PC-3 (cell line): ENCODE data around the gene TXNDC16.

ENCODE experiments used
- EZH2 ChIP-seq: fragments of 300-600 bp; sonication (generic); IDR thresholded peaks from one replicate; pipeline ENCODE4 v1.6.1; 2017; ENCODE audit warnings: antibody characterized with exemption, mild to moderate bottlenecking, low read length; ENCODE audit not compliant: unreplicated experiment
- TF ChIP-seq, protein P1 (sequence below): fragments of 300-600 bp; sonication (generic); conservative IDR thresholded peaks from 2 replicates; pipeline ENCODE4 v1.5.1; 2017; ENCODE audit warnings: antibody characterized with exemption, low read depth, mild to moderate bottlenecking, low read length

DNA sequence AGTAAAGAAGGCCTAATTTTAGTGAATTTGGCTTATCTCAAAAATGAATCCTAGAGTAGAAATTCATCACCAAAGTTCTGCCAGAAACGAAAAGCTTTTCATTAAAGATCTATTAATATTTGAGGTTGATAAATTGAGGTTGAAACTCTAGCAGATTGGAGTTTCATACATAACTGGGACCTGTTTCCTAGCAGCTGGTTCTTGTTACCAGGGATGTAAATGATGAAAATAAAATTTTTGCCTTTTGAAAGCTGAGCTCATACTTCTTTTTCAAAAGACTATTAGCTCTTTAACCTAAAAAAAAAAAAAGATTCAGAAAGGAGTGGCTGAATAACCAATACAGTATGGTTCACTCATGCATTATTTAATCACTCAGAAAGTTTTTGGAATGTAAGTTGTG is 139.9 kb downstream of the TXNDC16 start:
- TF ChIP-seq EZH2 = no peak
- TF ChIP-seq, protein P1, sequence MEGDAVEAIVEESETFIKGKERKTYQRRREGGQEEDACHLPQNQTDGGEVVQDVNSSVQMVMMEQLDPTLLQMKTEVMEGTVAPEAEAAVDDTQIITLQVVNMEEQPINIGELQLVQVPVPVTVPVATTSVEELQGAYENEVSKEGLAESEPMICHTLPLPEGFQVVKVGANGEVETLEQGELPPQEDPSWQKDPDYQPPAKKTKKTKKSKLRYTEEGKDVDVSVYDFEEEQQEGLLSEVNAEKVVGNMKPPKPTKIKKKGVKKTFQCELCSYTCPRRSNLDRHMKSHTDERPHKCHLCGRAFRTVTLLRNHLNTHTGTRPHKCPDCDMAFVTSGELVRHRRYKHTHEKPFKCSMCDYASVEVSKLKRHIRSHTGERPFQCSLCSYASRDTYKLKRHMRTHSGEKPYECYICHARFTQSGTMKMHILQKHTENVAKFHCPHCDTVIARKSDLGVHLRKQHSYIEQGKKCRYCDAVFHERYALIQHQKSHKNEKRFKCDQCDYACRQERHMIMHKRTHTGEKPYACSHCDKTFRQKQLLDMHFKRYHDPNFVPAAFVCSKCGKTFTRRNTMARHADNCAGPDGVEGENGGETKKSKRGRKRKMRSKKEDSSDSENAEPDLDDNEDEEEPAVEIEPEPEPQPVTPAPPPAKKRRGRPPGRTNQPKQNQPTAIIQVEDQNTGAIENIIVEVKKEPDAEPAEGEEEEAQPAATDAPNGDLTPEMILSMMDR = no peak
